Measurements from ENCODE around the gene RHPN2.

- TF ChIP-seq CTCF (IDR thresholded peaks at IDR 0.05) (no peak), POLR2A (IDR thresholded peaks at IDR 0.05) (no peak)
Observed at GRCh38 chr19:33060586-33060985, 4.1 kb downstream of the RHPN2 start.
